22Rv1 (cell line): ENCODE results near the gene CPNE5.

Experiments
- H3K27ac ChIP-seq: fragments of 450-650 bp; 2 replicates; pipeline ENCODE4 v1.5.1; 2017
- CTCF ChIP-seq: fragments of 450-650 bp; IDR thresholded peaks from 2 replicates; pipeline ENCODE4 v1.5.1; 2017; ENCODE audit warnings: mild to moderate bottlenecking
- ZFX ChIP-seq: fragments of 450-650 bp; IDR thresholded peaks from 2 replicates; pipeline ENCODE4 v1.6.1; 2017; ENCODE audit warnings: antibody characterized with exemption, borderline replicate concordance

Gene CPNE5

GRCh38 chr6:36863670-36864540 is 24.7 kb upstream of the CPNE5 start:
- TF ChIP-seq CTCF (no peak), ZFX (no peak)
- no peak overlapping the region for H3K27ac ChIP-seq

GRCh38 chr6:36862848-36863382 is 23.7 kb upstream of the CPNE5 start:
- TF ChIP-seq CTCF (no peak), ZFX (no peak)
- H3K27ac ChIP-seq = no peak overlapping the region

- no peak overlapping the region for H3K27ac ChIP-seq
- TF ChIP-seq CTCF (no peak), ZFX (no peak)
These were observed 23.1 kb upstream of the CPNE5 start for GRCh38 chr6:36862164-36862847.

GRCh38 chr6:36860126-36860525 is 20.9 kb upstream of the CPNE5 start:
- TF ChIP-seq ZFX (no peak), CTCF (no peak)
- H3K27ac ChIP-seq = no peak overlapping the region

GRCh38 chr6:36858407-36858981 is 19.2 kb upstream of the CPNE5 start:
- TF ChIP-seq CTCF (no peak), ZFX (no peak)
- H3K27ac ChIP-seq = no peak overlapping the region

GRCh38 chr6:36857325-36857724 is 18.1 kb upstream of the CPNE5 start:
- H3K27ac ChIP-seq = no peak overlapping the region
- TF ChIP-seq ZFX (no peak), CTCF (no peak)

GRCh38 chr6:36856277-36856676 is 17.0 kb upstream of the CPNE5 start:
- TF ChIP-seq ZFX (no peak), CTCF (no peak)
- no peak overlapping the region for H3K27ac ChIP-seq
